GM12878 (cell line): ENCODE results near the gene STARD13. TPM values are rescaled to one million over a fixed set of nuclear protein-coding genes. Genes with fewer than 3 reads are reported as not detected.

Experiments
- ATAC-seq: fragments of 200-7000 bp; cut with Tn5 transposase; 3 replicates; pipeline ENCODE4 v1.9.1; 2020; ENCODE audit warnings: mild to moderate bottlenecking, moderate library complexity
- BruUV-seq: library from RNA; stranded (reverse); fragments of 400-500 nt; replicated peaks from 2 replicates; lab custom pipeline; 2021; lab: Mats Ljungman, UMichigan
- CTCF ChIA-PET: fragments of 300-600 bp; sonication (Branson Sonifier 250); formaldehyde crosslinking; extraction: SDS; loops from one replicate; lab custom pipeline; 2021; ENCODE audit warnings: inconsistent platforms; lab: Yijun Ruan, JAX
- POLR2A ChIA-PET: fragments of 350-600 bp; formaldehyde crosslinking; extraction: SDS; loops from one replicate; lab custom pipeline; 2021; ENCODE audit warnings: inconsistent platforms; lab: Charles Lee
- RAD21 ChIA-PET: fragments of 300-600 bp; sonication (Branson Sonifier 250); formaldehyde crosslinking; loops from one replicate; lab custom pipeline; 2023; ENCODE audit warnings: antibody characterized with exemption; ENCODE audit not compliant: unreplicated experiment; lab: Charles Lee
- SMC1A ChIA-PET: fragments of 300-600 bp; sonication (Branson Sonifier 250); formaldehyde crosslinking; loops from one replicate; lab custom pipeline; 2023; ENCODE audit not compliant: unreplicated experiment, uncharacterized antibody; lab: Charles Lee
- DNase-seq: peaks from one replicate; pipeline ENCODE4 v3.0.0-alpha.2; 2011; ENCODE audit warnings: low read depth, low spot score
- FAIRE-seq: peaks from 3 replicates; lab custom pipeline; 2011; peaks lifted over from hg19 to GRCh38; lab: Jason Lieb, UNC
- H2AFZ ChIP-seq: 2 replicates; pipeline ENCODE4 v1.6.0; 2011; ENCODE audit warnings: low read depth, low read length, control low read depth; ENCODE audit not compliant: control insufficient read depth
- H3K27ac ChIP-seq: 2 replicates; pipeline ENCODE4 v1.5.1; 2011; ENCODE audit warnings: control low read depth; ENCODE audit not compliant: control insufficient read depth, insufficient read depth
- H3K27me3 ChIP-seq, 2 experiments: replicated peaks in 1 of 2; 2 replicates each; pipeline versions ENCODE4 v1.6.0 to v1.6.1; 2011; ENCODE audit warnings: low read length in 1 of 2; ENCODE audit not compliant: control insufficient read depth in 2 of 2, insufficient read depth in 2 of 2
- H3K36me3 ChIP-seq, 2 experiments: 2 replicates each; pipeline ENCODE4 v1.5.1; 2011; ENCODE audit warnings: low read length in 1 of 2; ENCODE audit not compliant: control insufficient read depth in 2 of 2, insufficient read depth in 2 of 2
- H3K4me1 ChIP-seq: 2 replicates; pipeline ENCODE4 v1.6.1; 2011; ENCODE audit warnings: mild to moderate bottlenecking, low read length, moderate library complexity, mixed read lengths; ENCODE audit not compliant: control insufficient read depth, insufficient read depth
- H3K4me2 ChIP-seq: 2 replicates; pipeline ENCODE4 v1.6.0; 2011; ENCODE audit warnings: control low read depth; ENCODE audit not compliant: control insufficient read depth, insufficient read depth
- H3K4me3 ChIP-seq: fragments of 200-600 bp; sonication (generic); 2 replicates; pipeline ENCODE4 v1.5.1; 2016
- H3K79me2 ChIP-seq: 2 replicates; pipeline ENCODE4 v1.6.0; 2011; ENCODE audit warnings: low read length; ENCODE audit not compliant: control insufficient read depth, insufficient read depth
- H3K9ac ChIP-seq: 2 replicates; pipeline ENCODE4 v1.8.0; 2011; ENCODE audit warnings: low read length, control low read depth, mixed read lengths; ENCODE audit not compliant: control insufficient read depth, insufficient read depth
- H3K9me3 ChIP-seq: replicated peaks from 3 replicates; pipeline ENCODE4 v1.5.1; 2011; ENCODE audit warnings: mild to moderate bottlenecking, low read length; ENCODE audit not compliant: control insufficient read depth, insufficient read depth
- H4K20me1 ChIP-seq: 2 replicates; pipeline ENCODE4 v1.6.0; 2011; ENCODE audit not compliant: control insufficient read depth, insufficient read depth
- CREM ChIP-seq: IDR thresholded peaks from 2 replicates; pipeline ENCODE4 v1.6.1; 2014; ENCODE audit warnings: antibody characterized with exemption, low read depth
- EED ChIP-seq: sonication (generic); IDR thresholded peaks from 2 replicates; pipeline ENCODE4 v1.6.1; 2016; ENCODE audit warnings: antibody characterized with exemption, low read depth
- SIX5 ChIP-seq: IDR thresholded peaks from 2 replicates; pipeline ENCODE4 v1.6.1; 2011; ENCODE audit warnings: mild to moderate bottlenecking, low read depth, low read length, moderate library complexity; ENCODE audit not compliant: severe bottlenecking
- YY1 ChIP-seq: IDR thresholded peaks from 2 replicates; pipeline ENCODE4 v1.6.1; 2011; ENCODE audit warnings: low read depth, mild to moderate bottlenecking, low read length
- ZBTB33 ChIP-seq: fragments of 450-650 bp; IDR thresholded peaks from 2 replicates; pipeline ENCODE4 v1.6.1; 2017; ENCODE audit warnings: mild to moderate bottlenecking
- WGBS: methylation state at CpG from one replicate; pipeline ENCODE4 v1.1.6; 2016; ENCODE audit warnings: low lambda C conversion rate; ENCODE audit not compliant: insufficient replicate concordance, insufficient coverage; ENCODE audit errors: missing lambda C conversion rate; 5-methylcytosine and 5-hydroxymethylcytosine counted together
- in situ Hi-C: fragments of 300-500 bp; cut with MboI; formaldehyde crosslinking; loops from 9 replicates; pipeline ENCODE4 v1.14.3; 2018; ENCODE audit warnings: mixed read lengths
- intact Hi-C: fragments of 100-400 bp; cut with micrococcal nuclease; formaldehyde crosslinking; loops from one replicate; pipeline ENCODE4 v1.14.2; 2022; ENCODE audit not compliant: unreplicated experiment
- polyA plus RNA-seq, 11 experiments: library from polyadenylated mRNA; depleted of rRNA in 4 of 11; unstranded in 6 of 11; stranded (reverse) in 5 of 11; fragments of >200 nt; fragmentation: Nextera tagmentation in 4 of 11; fragmentation: Illumina TruSeq in 1 of 11; extraction: Ambion mirVana in 4 of 11; extraction: Trizol in 1 of 11; gene quantifications; 1 replicate in 1 of 11; 2 replicates in 10 of 11; pipeline versions ENCODE4 v1.2.1 to v1.2.3, GENCODE V29; 2011 to 2016; ENCODE audit warnings: inconsistent platforms in 2 of 11, missing spikeins in 2 of 11, low read depth in 1 of 11
- total RNA-seq, 4 experiments: library from RNA; depleted of rRNA in 3 of 4; stranded (reverse); fragments of >200 nt in 3 of 4; fragmentation: Illumina TruSeq in 1 of 4; extraction: Trizol in 1 of 4; gene quantifications; 2 replicates each; pipeline versions ENCODE4 v1.2.1 to v1.2.3, GENCODE V29; 2013 to 2021

STARD13 gene
- total and polyA plus RNA-seq, 10 of the 15 experiments (the other 5 are each of a cell fraction or from before 2014, with no cell fraction given): 4.0 to 41.6 (median 10.1) TPM

GRCh38 chr13:33185853-33186252, 99.7 kb downstream of the STARD13 start:
- no peaks in the 10 kb centered on the region for H4K20me1 ChIP-seq
- no peak for FAIRE-seq
- no peaks in the 10 kb centered on the region for H3K9me3 ChIP-seq
- SMC1A ChIA-PET: interaction anchor here (1.6 to 33.0 kb wide), 4 partner anchors 10 to 77 kb away, joined by 6 to 832 read pairs (median 38); no protein-coding TSS in a partner anchor
- no peak for ATAC-seq
- H3K79me2 ChIP-seq: peaks cover 37% of the 10 kb centered on the region
- peaks cover 0 to 3% of the 10 kb centered on the region in 2 experiments; a peak in 3 of 4 replicates for H3K36me3 ChIP-seq
- 99% methylated on average over 6 of the region's 6 CpGs for WGBS
- peaks cover 38% of the 10 kb centered on the region for H3K4me1 ChIP-seq
- H3K27me3 ChIP-seq: no peaks in the 10 kb centered on the region
- CTCF ChIA-PET: interaction anchor here (1.7 to 4.5 kb wide), 3 partner anchors 34 to 76 kb away, joined by 7 to 24 read pairs (median 22); no protein-coding TSS in a partner anchor
- no peak overlapping the region for H3K9ac ChIP-seq
- no peak overlapping the region for H3K4me2 ChIP-seq
- POLR2A ChIA-PET: interaction anchor here (0.6 to 17.9 kb wide), 4 partner anchors 7 to 576 kb away, joined by 5 to 262 read pairs (median 36); no protein-coding TSS in a partner anchor
- no peak for DNase-seq
- TF ChIP-seq YY1 (no peak), SIX5 (no peak)
- no peak overlapping the region for H2AFZ ChIP-seq
- RAD21 ChIA-PET: interaction anchor here (4.4 to 5.8 kb wide), 3 partner anchors 17 to 76 kb away, joined by 27 to 85 read pairs (median 35); no protein-coding TSS in a partner anchor
- BruUV-seq: no TSS peak
- in situ Hi-C loops: loop anchor here (5.0 kb wide), 1 partner anchor 39 kb away; no protein-coding TSS in a partner anchor
- H3K4me3 ChIP-seq: no peak overlapping the region
- no peak overlapping the region for H3K27ac ChIP-seq
- intact Hi-C loops: no loop called here

- no peak for FAIRE-seq
- POLR2A ChIA-PET: interaction anchor here (1.2 to 17.9 kb wide), 6 partner anchors 9 to 44 kb away, joined by 3 to 262 read pairs (median 30); no protein-coding TSS in a partner anchor
- Histone ChIP-seq H3K4me1 (peaks cover 33% of the 10 kb centered on the region), H3K27ac (no peak overlapping the region; the same call in 1 of the 2 replicates), H3K9me3 (no peaks in the 10 kb centered on the region), H3K4me2 (no peak overlapping the region), H2AFZ (no peak overlapping the region), H3K4me3 (no peak overlapping the region), H4K20me1 (no peaks in the 10 kb centered on the region), H3K9ac (no peak overlapping the region), H3K27me3 (no peaks in the 10 kb centered on the region), H3K36me3 (peaks cover 0 to 6% of the 10 kb centered on the region in 2 experiments; a peak in 3 of 4 replicates), H3K79me2 (peaks cover 34% of the 10 kb centered on the region)
- RAD21 ChIA-PET: interaction anchor here (0.8 to 5.9 kb wide), 9 partner anchors 8 to 359 kb away, joined by 3 to 85 read pairs (median 27); no protein-coding TSS in a partner anchor
- WGBS: 94% methylated on average over 2 of the region's 2 CpGs
- intact Hi-C loops: no loop called here
- no peak for TF ChIP-seq EED
- TF ChIP-seq CREM: no peak
- TF ChIP-seq ZBTB33: no peak
- no peak for ATAC-seq
- SMC1A ChIA-PET: interaction anchor here (0.8 to 33.0 kb wide), 13 partner anchors 8 to 539 kb away, joined by 3 to 832 read pairs (median 14); no protein-coding TSS in a partner anchor
- no TSS peak for BruUV-seq
- CTCF ChIA-PET: interaction anchor here (0.7 to 4.5 kb wide), 10 partner anchors 9 to 75 kb away, joined by 3 to 24 read pairs (median 4); no protein-coding TSS in a partner anchor
- DNase-seq: no peak
- in situ Hi-C loops: no loop called here
Observed at GRCh38 chr13:33184530-33184929, 101.0 kb downstream of the STARD13 start.
